Natural killer cell (primary cell): ENCODE measurements around the gene VGLL3. TPM values are rescaled to one million over a fixed set of nuclear protein-coding genes. Genes with fewer than 3 reads are reported as not detected.

Source experiments
- ATAC-seq, 3 donors: fragments of 150-1000 bp in 2 of 3; fragments of 200-7000 bp in 1 of 3; cut with Tn5 transposase; 1 replicate in 1 of 3; 2 replicates in 2 of 3; pipeline ENCODE4 v1.10.0; 2021; ENCODE audit warnings: mild to moderate bottlenecking in 2 of 3, moderate library complexity in 2 of 3
- DNase-seq, 2 donors: peaks; one replicate each; pipeline versions ENCODE4 v3.0.0 to v3.0.0-alpha.2; 2013 to 2021; ENCODE audit warnings: mixed read lengths in 1 of 2
- H3K27ac ChIP-seq: one replicate; pipeline ENCODE4 v1.5.1; 2013; ENCODE audit warnings: mild to moderate bottlenecking, low read length
- H3K27me3 ChIP-seq: one replicate; pipeline ENCODE4 v1.6.1; 2013; ENCODE audit warnings: low read length; ENCODE audit not compliant: control insufficient read depth, insufficient read depth
- H3K36me3 ChIP-seq: one replicate; pipeline ENCODE4 v1.6.1; 2013; ENCODE audit warnings: low read length; ENCODE audit not compliant: control insufficient read depth, insufficient read depth
- H3K4me1 ChIP-seq: one replicate; pipeline ENCODE4 v1.6.1; 2013; ENCODE audit warnings: low read length; ENCODE audit not compliant: control insufficient read depth, insufficient read depth
- H3K4me3 ChIP-seq: one replicate; pipeline ENCODE4 v1.5.1; 2013; ENCODE audit warnings: low read length
- H3K9me3 ChIP-seq: one replicate; pipeline ENCODE4 v1.6.1; 2013; ENCODE audit warnings: low read length; ENCODE audit not compliant: control insufficient read depth, insufficient read depth
- H3K27ac Mint-ChIP-seq, 2 donors: one replicate each; pipeline ENCODE4 v1.8.0; 2022; ENCODE audit warnings: mild to moderate bottlenecking in 2 of 2, mixed read lengths in 2 of 2, moderate library complexity in 1 of 2
- H3K27me3 Mint-ChIP-seq, 2 donors: one replicate each; pipeline ENCODE4 v1.8.0; 2022; ENCODE audit warnings: low read depth in 2 of 2, mixed read lengths in 2 of 2
- H3K36me3 Mint-ChIP-seq: one replicate; pipeline ENCODE4 v1.8.0; 2022; ENCODE audit warnings: mixed read lengths
- H3K4me1 Mint-ChIP-seq, 2 donors: one replicate each; pipeline ENCODE4 v1.8.0; 2022; ENCODE audit warnings: mixed read lengths in 2 of 2
- H3K4me3 Mint-ChIP-seq: one replicate; pipeline ENCODE4 v1.8.0; 2022; ENCODE audit warnings: mild to moderate bottlenecking, moderate library complexity, mixed read lengths
- H3K9me3 Mint-ChIP-seq, 2 donors: one replicate each; pipeline ENCODE4 v1.8.0; 2022; ENCODE audit warnings: mixed read lengths in 2 of 2
- WGBS: methylation state at CpG from one replicate; pipeline ENCODE4 v1.1.7; 2013; ENCODE audit warnings: missing lambda C conversion rate; ENCODE audit not compliant: insufficient coverage; 5-methylcytosine and 5-hydroxymethylcytosine counted together
- intact Hi-C: fragments of 100-400 bp; cut with micrococcal nuclease; formaldehyde crosslinking; loops from one replicate; pipeline ENCODE4 v1.14.2; 2022
- total RNA-seq, 4 donors: library from RNA; stranded (reverse); fragments of 120-200 nt in 1 of 4; gene quantifications; one replicate each; pipeline versions ENCODE4 v1.2.3 to v1.2.4, GENCODE V29; 2013 to 2022
- TF ChIP-seq, protein P1 (sequence below): fragments of 200-600 bp; IDR thresholded peaks from one replicate; pipeline ENCODE4 v1.8.0; 2022; ENCODE audit warnings: antibody characterized with exemption

VGLL3 gene
- total RNA-seq, 3 donors from 2014 or later (not counting 1 experiment from before 2014, with no cell fraction given) = not detected

- Mint-ChIP-seq H3K4me3 (no peak overlapping the region), H3K36me3 (no peaks in the 10 kb centered on the region), H3K27ac (no peak overlapping the region), H3K4me1 (no peaks in the 10 kb centered on the region), H3K27me3 (no peaks in the 10 kb centered on the region), H3K9me3 (peaks cover 11 to 12% of the 10 kb centered on the region in 2 donors)
- 69% methylated on average over 2 of the region's 2 CpGs for WGBS
- no peaks in the 10 kb centered on the region for H3K4me1 ChIP-seq
- TF ChIP-seq, protein P1, sequence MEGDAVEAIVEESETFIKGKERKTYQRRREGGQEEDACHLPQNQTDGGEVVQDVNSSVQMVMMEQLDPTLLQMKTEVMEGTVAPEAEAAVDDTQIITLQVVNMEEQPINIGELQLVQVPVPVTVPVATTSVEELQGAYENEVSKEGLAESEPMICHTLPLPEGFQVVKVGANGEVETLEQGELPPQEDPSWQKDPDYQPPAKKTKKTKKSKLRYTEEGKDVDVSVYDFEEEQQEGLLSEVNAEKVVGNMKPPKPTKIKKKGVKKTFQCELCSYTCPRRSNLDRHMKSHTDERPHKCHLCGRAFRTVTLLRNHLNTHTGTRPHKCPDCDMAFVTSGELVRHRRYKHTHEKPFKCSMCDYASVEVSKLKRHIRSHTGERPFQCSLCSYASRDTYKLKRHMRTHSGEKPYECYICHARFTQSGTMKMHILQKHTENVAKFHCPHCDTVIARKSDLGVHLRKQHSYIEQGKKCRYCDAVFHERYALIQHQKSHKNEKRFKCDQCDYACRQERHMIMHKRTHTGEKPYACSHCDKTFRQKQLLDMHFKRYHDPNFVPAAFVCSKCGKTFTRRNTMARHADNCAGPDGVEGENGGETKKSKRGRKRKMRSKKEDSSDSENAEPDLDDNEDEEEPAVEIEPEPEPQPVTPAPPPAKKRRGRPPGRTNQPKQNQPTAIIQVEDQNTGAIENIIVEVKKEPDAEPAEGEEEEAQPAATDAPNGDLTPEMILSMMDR = no peak
- intact Hi-C loops = no loop called here
- no peak overlapping the region for H3K4me3 ChIP-seq
- H3K9me3 ChIP-seq = no peaks in the 10 kb centered on the region
- H3K27me3 ChIP-seq = no peaks in the 10 kb centered on the region
- ATAC-seq (no peak), DNase-seq (no peak)
- no peaks in the 10 kb centered on the region for H3K36me3 ChIP-seq
- H3K27ac ChIP-seq = no peak overlapping the region
These were observed 18.3 kb upstream of the VGLL3 start for GRCh38 chr3:87009271-87009670.

- TF ChIP-seq, protein P1 = no peak
- H3K36me3 ChIP-seq = no peaks in the 10 kb centered on the region
- no peaks in the 10 kb centered on the region for H3K4me1 ChIP-seq
- DNase-seq = no peak
- H3K9me3 Mint-ChIP-seq = peaks cover 8 to 9% of the 10 kb centered on the region in 2 donors
- no peaks in the 10 kb centered on the region for H3K36me3 Mint-ChIP-seq
- intact Hi-C loops = no loop called here
- no peak overlapping the region for H3K27ac ChIP-seq
- no peaks in the 10 kb centered on the region for H3K27me3 ChIP-seq
- H3K4me3 Mint-ChIP-seq = no peak overlapping the region
- no peaks in the 10 kb centered on the region for H3K9me3 ChIP-seq
- H3K4me3 ChIP-seq = no peak overlapping the region
- H3K4me1 Mint-ChIP-seq = no peaks in the 10 kb centered on the region
- H3K27me3 Mint-ChIP-seq = no peaks in the 10 kb centered on the region
- ATAC-seq = no peak
- no peak overlapping the region for H3K27ac Mint-ChIP-seq
- 14% methylated on average over 1 of the region's 4 CpGs for WGBS
These were observed 16.0 kb upstream of the VGLL3 start for GRCh38 chr3:87006844-87007439.

GRCh38 chr3:87004883-87005282 is 13.9 kb upstream of the VGLL3 start:
- intact Hi-C loops = no loop called here
- H3K4me1 Mint-ChIP-seq = no peaks in the 10 kb centered on the region
- WGBS = no CpG with 5 or more reads among the region's 2 CpGs

More at GRCh38 chr3:87004883-87005282, 13.9 kb upstream of the VGLL3 start:
- Histone ChIP-seq H3K9me3 (no peaks in the 10 kb centered on the region), H3K27me3 (no peaks in the 10 kb centered on the region), H3K27ac (no peak overlapping the region), H3K4me1 (no peaks in the 10 kb centered on the region), H3K4me3 (no peak overlapping the region), H3K36me3 (no peaks in the 10 kb centered on the region)
- TF ChIP-seq, protein P1 = no peak
- Mint-ChIP-seq H3K9me3 (peaks cover 7 to 8% of the 10 kb centered on the region in 2 donors), H3K27me3 (no peaks in the 10 kb centered on the region), H3K4me3 (no peak overlapping the region), H3K27ac (no peak overlapping the region), H3K36me3 (no peaks in the 10 kb centered on the region)
- DNase-seq (no peak), ATAC-seq (no peak)
